Liver (tissue), 3 donors: Measurements from ENCODE around the gene TMEM125.

ENCODE experiments used
- EGR1 ChIP-seq, 2 donors: IDR thresholded peaks; 2 replicates each; pipeline ENCODE4 v1.6.1; 2016 to 2018; ENCODE audit warnings: antibody characterized with exemption in 2 of 2, low read depth in 2 of 2
- GABPA ChIP-seq, 2 donors: IDR thresholded peaks in 1 of 2; conservative IDR thresholded peaks in 1 of 2; 2 replicates each; pipeline ENCODE4 v1.6.1; 2016; ENCODE audit warnings: antibody characterized with exemption in 2 of 2, mild to moderate bottlenecking in 1 of 2, moderate library complexity in 1 of 2
- JUND ChIP-seq, 2 donors: IDR thresholded peaks; 2 replicates each; pipeline ENCODE4 v1.6.1; 2016; ENCODE audit warnings: antibody characterized with exemption in 2 of 2
- RXRA ChIP-seq, 2 donors: IDR thresholded peaks; 2 replicates each; pipeline ENCODE4 v1.6.1; 2017 to 2018; ENCODE audit warnings: antibody characterized with exemption in 2 of 2, mild to moderate bottlenecking in 1 of 2
- TAF1 ChIP-seq: conservative IDR thresholded peaks from 2 replicates; pipeline ENCODE4 v1.6.1; 2016; ENCODE audit warnings: antibody characterized with exemption, mild to moderate bottlenecking
- YY1 ChIP-seq: IDR thresholded peaks from 2 replicates; pipeline ENCODE4 v1.6.1; 2016; ENCODE audit warnings: antibody characterized with exemption, mild to moderate bottlenecking
- TF ChIP-seq, protein P1 (sequence below): fragments of 150-350 bp; IDR thresholded peaks from 2 replicates; pipeline ENCODE4 v1.5.1; 2017; ENCODE audit warnings: improper control_type of control experiment, low read depth, low read length; ENCODE audit not compliant: missing input control
- TF ChIP-seq, protein P2 (sequence below): IDR thresholded peaks from 2 replicates; pipeline ENCODE4 v1.6.1; 2016; ENCODE audit warnings: antibody characterized with exemption
- TF ChIP-seq, protein P3 (sequence below): IDR thresholded peaks from 2 replicates; pipeline ENCODE4 v1.6.1; 2016; ENCODE audit warnings: antibody characterized with exemption
- TF ChIP-seq, protein P4 (sequence below): IDR thresholded peaks from 2 replicates; pipeline ENCODE4 v1.6.1; 2016; ENCODE audit warnings: antibody characterized with exemption
- TF ChIP-seq, protein P5 (sequence below): IDR thresholded peaks from 2 replicates; pipeline ENCODE4 v1.6.1; 2016; ENCODE audit warnings: antibody characterized with exemption, mild to moderate bottlenecking
- donor health status: healthy.
- donor health status: healthy.

DNA sequence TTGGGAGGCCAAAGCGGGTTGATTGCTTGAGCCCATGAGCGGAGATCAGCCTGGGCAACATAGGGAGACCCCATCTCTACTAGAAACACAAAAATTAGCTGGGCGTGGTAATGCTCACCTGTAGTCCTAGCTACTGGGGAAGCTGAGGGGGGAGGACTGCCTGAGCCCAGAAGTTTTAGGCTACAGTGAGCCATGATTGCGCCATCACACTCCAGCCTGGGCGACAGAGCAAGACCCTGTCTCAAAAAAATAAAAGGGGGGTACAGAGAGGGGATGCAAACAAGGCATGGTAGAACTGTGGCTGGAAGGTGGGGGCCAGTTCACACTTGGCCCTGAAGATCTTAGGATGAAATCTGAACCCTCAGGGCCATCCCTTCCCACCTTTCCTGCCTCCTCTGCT is 16.8 kb downstream of the TMEM125 start:
- TF ChIP-seq, protein P1, sequence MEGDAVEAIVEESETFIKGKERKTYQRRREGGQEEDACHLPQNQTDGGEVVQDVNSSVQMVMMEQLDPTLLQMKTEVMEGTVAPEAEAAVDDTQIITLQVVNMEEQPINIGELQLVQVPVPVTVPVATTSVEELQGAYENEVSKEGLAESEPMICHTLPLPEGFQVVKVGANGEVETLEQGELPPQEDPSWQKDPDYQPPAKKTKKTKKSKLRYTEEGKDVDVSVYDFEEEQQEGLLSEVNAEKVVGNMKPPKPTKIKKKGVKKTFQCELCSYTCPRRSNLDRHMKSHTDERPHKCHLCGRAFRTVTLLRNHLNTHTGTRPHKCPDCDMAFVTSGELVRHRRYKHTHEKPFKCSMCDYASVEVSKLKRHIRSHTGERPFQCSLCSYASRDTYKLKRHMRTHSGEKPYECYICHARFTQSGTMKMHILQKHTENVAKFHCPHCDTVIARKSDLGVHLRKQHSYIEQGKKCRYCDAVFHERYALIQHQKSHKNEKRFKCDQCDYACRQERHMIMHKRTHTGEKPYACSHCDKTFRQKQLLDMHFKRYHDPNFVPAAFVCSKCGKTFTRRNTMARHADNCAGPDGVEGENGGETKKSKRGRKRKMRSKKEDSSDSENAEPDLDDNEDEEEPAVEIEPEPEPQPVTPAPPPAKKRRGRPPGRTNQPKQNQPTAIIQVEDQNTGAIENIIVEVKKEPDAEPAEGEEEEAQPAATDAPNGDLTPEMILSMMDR: no peak
- TF ChIP-seq, protein P2, sequence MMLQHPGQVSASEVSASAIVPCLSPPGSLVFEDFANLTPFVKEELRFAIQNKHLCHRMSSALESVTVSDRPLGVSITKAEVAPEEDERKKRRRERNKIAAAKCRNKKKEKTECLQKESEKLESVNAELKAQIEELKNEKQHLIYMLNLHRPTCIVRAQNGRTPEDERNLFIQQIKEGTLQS: no peak
- TF ChIP-seq, protein P3, sequence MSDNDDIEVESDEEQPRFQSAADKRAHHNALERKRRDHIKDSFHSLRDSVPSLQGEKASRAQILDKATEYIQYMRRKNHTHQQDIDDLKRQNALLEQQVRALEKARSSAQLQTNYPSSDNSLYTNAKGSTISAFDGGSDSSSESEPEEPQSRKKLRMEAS: no peak
- TF ChIP-seq, protein P4, sequence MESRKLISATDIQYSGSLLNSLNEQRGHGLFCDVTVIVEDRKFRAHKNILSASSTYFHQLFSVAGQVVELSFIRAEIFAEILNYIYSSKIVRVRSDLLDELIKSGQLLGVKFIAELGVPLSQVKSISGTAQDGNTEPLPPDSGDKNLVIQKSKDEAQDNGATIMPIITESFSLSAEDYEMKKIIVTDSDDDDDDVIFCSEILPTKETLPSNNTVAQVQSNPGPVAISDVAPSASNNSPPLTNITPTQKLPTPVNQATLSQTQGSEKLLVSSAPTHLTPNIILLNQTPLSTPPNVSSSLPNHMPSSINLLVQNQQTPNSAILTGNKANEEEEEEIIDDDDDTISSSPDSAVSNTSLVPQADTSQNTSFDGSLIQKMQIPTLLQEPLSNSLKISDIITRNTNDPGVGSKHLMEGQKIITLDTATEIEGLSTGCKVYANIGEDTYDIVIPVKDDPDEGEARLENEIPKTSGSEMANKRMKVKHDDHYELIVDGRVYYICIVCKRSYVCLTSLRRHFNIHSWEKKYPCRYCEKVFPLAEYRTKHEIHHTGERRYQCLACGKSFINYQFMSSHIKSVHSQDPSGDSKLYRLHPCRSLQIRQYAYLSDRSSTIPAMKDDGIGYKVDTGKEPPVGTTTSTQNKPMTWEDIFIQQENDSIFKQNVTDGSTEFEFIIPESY: no peak
- TF ChIP-seq RXRA (IDR thresholded peaks at IDR 0.05) (no peak), GABPA (IDR thresholded peaks at IDR 0.05 in 1 of 2, conservative IDR thresholded peaks at IDR 0.05 in 1 of 2) (no peak), TAF1 (no peak), YY1 (no peak), JUND (IDR thresholded peaks at IDR 0.05) (no peak), EGR1 (IDR thresholded peaks at IDR 0.05; ENCODE audit: low read depth in 2 of 2) (no peak)
- TF ChIP-seq, protein P5, sequence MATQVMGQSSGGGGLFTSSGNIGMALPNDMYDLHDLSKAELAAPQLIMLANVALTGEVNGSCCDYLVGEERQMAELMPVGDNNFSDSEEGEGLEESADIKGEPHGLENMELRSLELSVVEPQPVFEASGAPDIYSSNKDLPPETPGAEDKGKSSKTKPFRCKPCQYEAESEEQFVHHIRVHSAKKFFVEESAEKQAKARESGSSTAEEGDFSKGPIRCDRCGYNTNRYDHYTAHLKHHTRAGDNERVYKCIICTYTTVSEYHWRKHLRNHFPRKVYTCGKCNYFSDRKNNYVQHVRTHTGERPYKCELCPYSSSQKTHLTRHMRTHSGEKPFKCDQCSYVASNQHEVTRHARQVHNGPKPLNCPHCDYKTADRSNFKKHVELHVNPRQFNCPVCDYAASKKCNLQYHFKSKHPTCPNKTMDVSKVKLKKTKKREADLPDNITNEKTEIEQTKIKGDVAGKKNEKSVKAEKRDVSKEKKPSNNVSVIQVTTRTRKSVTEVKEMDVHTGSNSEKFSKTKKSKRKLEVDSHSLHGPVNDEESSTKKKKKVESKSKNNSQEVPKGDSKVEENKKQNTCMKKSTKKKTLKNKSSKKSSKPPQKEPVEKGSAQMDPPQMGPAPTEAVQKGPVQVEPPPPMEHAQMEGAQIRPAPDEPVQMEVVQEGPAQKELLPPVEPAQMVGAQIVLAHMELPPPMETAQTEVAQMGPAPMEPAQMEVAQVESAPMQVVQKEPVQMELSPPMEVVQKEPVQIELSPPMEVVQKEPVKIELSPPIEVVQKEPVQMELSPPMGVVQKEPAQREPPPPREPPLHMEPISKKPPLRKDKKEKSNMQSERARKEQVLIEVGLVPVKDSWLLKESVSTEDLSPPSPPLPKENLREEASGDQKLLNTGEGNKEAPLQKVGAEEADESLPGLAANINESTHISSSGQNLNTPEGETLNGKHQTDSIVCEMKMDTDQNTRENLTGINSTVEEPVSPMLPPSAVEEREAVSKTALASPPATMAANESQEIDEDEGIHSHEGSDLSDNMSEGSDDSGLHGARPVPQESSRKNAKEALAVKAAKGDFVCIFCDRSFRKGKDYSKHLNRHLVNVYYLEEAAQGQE: no peak
